HG03025 (cell line): ENCODE measurements around the gene IMPA2.

Experiments
- ATAC-seq: cut with Tn5 transposase; IDR thresholded peaks from one replicate; pipeline ENCODE4 v1.9.1; 2021; ENCODE audit warnings: mild to moderate bottlenecking, moderate library complexity; ENCODE audit not compliant: unreplicated experiment, low FRiP score

Gene IMPA2

GRCh38 chr18:11986061-11986460, 4.8 kb downstream of the IMPA2 start:
- no peak for ATAC-seq

- ATAC-seq = no peak
These were observed 6.2 kb downstream of the IMPA2 start for GRCh38 chr18:11987527-11987926.

GRCh38 chr18:11989174-11989573, 7.9 kb downstream of the IMPA2 start:
- ATAC-seq = no peak

- no peak for ATAC-seq
These were observed 8.7 kb downstream of the IMPA2 start for GRCh38 chr18:11989966-11990380.

GRCh38 chr18:11990539-11990938, 9.2 kb downstream of the IMPA2 start:
- no peak for ATAC-seq

GRCh38 chr18:11991021-11991795, 9.9 kb downstream of the IMPA2 start:
- no peak for ATAC-seq

GRCh38 chr18:11992096-11992790, 10.9 kb downstream of the IMPA2 start:
- no peak for ATAC-seq

GRCh38 chr18:11993264-11993916, 12.1 kb downstream of the IMPA2 start:
- ATAC-seq = no peak

- ATAC-seq = no peak
These were observed 13.0 kb downstream of the IMPA2 start for GRCh38 chr18:11994336-11994702.

- no peak for ATAC-seq
These were observed 13.6 kb downstream of the IMPA2 start for GRCh38 chr18:11994703-11995444.

GRCh38 chr18:11995445-11996189, 14.3 kb downstream of the IMPA2 start:
- ATAC-seq = no peak

GRCh38 chr18:11996190-11996754, 15.0 kb downstream of the IMPA2 start:
- no peak for ATAC-seq

GRCh38 chr18:11996907-11997306, 15.6 kb downstream of the IMPA2 start:
- ATAC-seq = no peak

- no peak for ATAC-seq
These were observed 16.2 kb downstream of the IMPA2 start for GRCh38 chr18:11997466-11997865.

GRCh38 chr18:11998193-11998592, 16.9 kb downstream of the IMPA2 start:
- ATAC-seq = no peak

GRCh38 chr18:11999429-11999828, 18.1 kb downstream of the IMPA2 start:
- ATAC-seq = no peak

GRCh38 chr18:12000072-12000659, 18.9 kb downstream of the IMPA2 start:
- ATAC-seq = no peak

GRCh38 chr18:12001421-12001820, 20.1 kb downstream of the IMPA2 start:
- ATAC-seq = no peak

GRCh38 chr18:12003894-12004293, 22.6 kb downstream of the IMPA2 start:
- no peak for ATAC-seq
